HG03139 (cell line): Measurements from ENCODE around the gene OSBPL2.

Source experiments
- ATAC-seq: cut with Tn5 transposase; IDR thresholded peaks from one replicate; pipeline ENCODE4 v1.9.1; 2021; ENCODE audit not compliant: unreplicated experiment

Gene OSBPL2

GRCh38 chr20:62298577-62299249, 60.4 kb downstream of the OSBPL2 start:
- no peak for ATAC-seq

- ATAC-seq, result no peak
These were observed 61.4 kb downstream of the OSBPL2 start for GRCh38 chr20:62299666-62300236.

GRCh38 chr20:62300319-62300718, 62.0 kb downstream of the OSBPL2 start:
- ATAC-seq, result no peak

- ATAC-seq, result no peak
These were observed 62.9 kb downstream of the OSBPL2 start for GRCh38 chr20:62301111-62301668.

GRCh38 chr20:62301773-62302340, 63.5 kb downstream of the OSBPL2 start:
- ATAC-seq, result peak; percentile 42

- peak; percentile 80 for ATAC-seq
These were observed 64.2 kb downstream of the OSBPL2 start, which contains the start of gene ADRM1 for GRCh38 chr20:62302341-62303061. TSS of gene ADRM1 (plus strand) at chr20:62302997. CDS start at chr20:62303569, 572 bp downstream.

- no peak for ATAC-seq
These were observed 64.7 kb downstream of the OSBPL2 start for GRCh38 chr20:62303062-62303339.

GRCh38 chr20:62303340-62304226, 65.3 kb downstream of the OSBPL2 start:
- peak; percentile 5 for ATAC-seq

- ATAC-seq, result no peak
These were observed 66.2 kb downstream of the OSBPL2 start for GRCh38 chr20:62304331-62305148.

- ATAC-seq, result no peak
These were observed 66.9 kb downstream of the OSBPL2 start for GRCh38 chr20:62305149-62305764.

GRCh38 chr20:62305765-62306413, 67.6 kb downstream of the OSBPL2 start:
- no peak for ATAC-seq

GRCh38 chr20:62306414-62307187, 68.3 kb downstream of the OSBPL2 start:
- no peak for ATAC-seq

GRCh38 chr20:62307226-62308101, 69.1 kb downstream of the OSBPL2 start:
- ATAC-seq, result no peak

- ATAC-seq, result no peak
These were observed 69.9 kb downstream of the OSBPL2 start for GRCh38 chr20:62308102-62308822.

GRCh38 chr20:62309198-62309944, 71.0 kb downstream of the OSBPL2 start:
- no peak for ATAC-seq
